ENCODE data around the gene HCRT.

Gene HCRT

DNA sequence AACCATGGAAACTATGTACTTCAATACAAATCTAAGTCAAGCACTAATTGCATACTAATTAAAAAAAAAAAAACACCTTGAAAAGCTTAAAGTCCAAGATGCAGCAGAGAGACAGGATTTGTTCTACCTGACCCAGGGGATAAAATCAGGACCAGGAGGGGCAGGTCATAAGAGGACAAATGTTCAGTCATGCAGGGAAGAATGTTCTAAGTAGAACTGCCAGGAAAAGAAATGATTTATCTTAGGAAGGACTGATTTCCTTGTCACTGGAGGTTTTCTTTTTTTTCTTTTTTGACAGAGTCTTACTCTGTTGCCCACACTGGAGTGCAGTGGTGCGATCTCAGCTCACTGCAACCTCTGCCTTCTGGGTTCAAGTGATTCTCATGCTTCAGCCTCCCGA is 18.1 kb upstream of the HCRT start:
- Histone ChIP-seq H3K4me3 (ENCODE audit: low read length) (no peak overlapping the region), H3K27ac (ENCODE audit: low read depth, low read length) (no peak overlapping the region), H3K9me2 (replicated peaks; ENCODE audit: control insufficient read depth, low read length) (no peaks in the 10 kb centered on the region), H3K9me3 (ENCODE audit: control insufficient read depth, insufficient read depth, low read length) (no peaks in the 10 kb centered on the region), H4K20me1 (ENCODE audit: control insufficient read depth, insufficient read depth, low read depth, low read length) (no peaks in the 10 kb centered on the region), H3K36me3 (ENCODE audit: control insufficient read depth, low read length) (peaks cover 43% of the 10 kb centered on the region), H3K4me1 (ENCODE audit: control insufficient read depth, low read length) (no peaks in the 10 kb centered on the region), H3K4me2 (ENCODE audit: low read length) (no peak overlapping the region), H3F3A (ENCODE audit: control insufficient read depth, insufficient read depth) (no peaks in the 10 kb centered on the region; the same call in 1 of the 2 replicates), H3K27me3 (ENCODE audit: control insufficient read depth, low read length) (no peaks in the 10 kb centered on the region), H3K79me2 (ENCODE audit: control insufficient read depth, low read length) (no peaks in the 10 kb centered on the region)
- no peak for TF ChIP-seq EZH2phosphoT487 (IDR thresholded peaks at IDR 0.05; ENCODE audit: borderline replicate concordance, low read length)
- TF ChIP-seq, protein P1, sequence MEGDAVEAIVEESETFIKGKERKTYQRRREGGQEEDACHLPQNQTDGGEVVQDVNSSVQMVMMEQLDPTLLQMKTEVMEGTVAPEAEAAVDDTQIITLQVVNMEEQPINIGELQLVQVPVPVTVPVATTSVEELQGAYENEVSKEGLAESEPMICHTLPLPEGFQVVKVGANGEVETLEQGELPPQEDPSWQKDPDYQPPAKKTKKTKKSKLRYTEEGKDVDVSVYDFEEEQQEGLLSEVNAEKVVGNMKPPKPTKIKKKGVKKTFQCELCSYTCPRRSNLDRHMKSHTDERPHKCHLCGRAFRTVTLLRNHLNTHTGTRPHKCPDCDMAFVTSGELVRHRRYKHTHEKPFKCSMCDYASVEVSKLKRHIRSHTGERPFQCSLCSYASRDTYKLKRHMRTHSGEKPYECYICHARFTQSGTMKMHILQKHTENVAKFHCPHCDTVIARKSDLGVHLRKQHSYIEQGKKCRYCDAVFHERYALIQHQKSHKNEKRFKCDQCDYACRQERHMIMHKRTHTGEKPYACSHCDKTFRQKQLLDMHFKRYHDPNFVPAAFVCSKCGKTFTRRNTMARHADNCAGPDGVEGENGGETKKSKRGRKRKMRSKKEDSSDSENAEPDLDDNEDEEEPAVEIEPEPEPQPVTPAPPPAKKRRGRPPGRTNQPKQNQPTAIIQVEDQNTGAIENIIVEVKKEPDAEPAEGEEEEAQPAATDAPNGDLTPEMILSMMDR (IDR thresholded peaks at IDR 0.05; ENCODE audit: low read depth, low read length, poor library complexity, severe bottlenecking): no peak

DNA sequence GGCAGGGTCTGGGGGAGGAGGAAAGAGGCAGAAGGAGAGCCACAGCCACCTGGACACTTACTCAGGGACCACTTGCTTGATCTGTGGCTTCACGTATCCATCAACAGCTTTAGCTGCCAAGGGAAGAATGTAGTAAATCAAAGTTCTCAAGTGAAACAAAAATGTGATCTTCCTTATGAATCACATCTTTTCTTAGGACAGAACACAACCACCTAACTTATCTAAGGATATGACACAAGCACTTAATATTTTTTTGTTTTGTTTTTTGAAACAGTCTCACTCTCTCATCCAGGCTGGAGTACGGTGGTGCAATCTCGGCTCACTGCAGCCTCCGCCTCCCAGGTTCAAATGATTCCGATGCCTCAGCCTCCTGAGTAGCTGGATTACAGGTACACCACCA is 17.4 kb upstream of the HCRT start:
- Histone ChIP-seq H3K79me2 (ENCODE audit: control insufficient read depth, low read length) (no peaks in the 10 kb centered on the region), H3K9me3 (ENCODE audit: control insufficient read depth, insufficient read depth, low read length) (no peaks in the 10 kb centered on the region), H4K20me1 (ENCODE audit: control insufficient read depth, insufficient read depth, low read depth, low read length) (no peaks in the 10 kb centered on the region), H3K9me2 (replicated peaks; ENCODE audit: control insufficient read depth, low read length) (no peaks in the 10 kb centered on the region), H3K4me3 (ENCODE audit: low read length) (no peak overlapping the region), H3K27me3 (ENCODE audit: control insufficient read depth, low read length) (no peaks in the 10 kb centered on the region), H3K4me2 (ENCODE audit: low read length) (no peak overlapping the region), H3F3A (ENCODE audit: control insufficient read depth, insufficient read depth) (no peaks in the 10 kb centered on the region; the same call in 1 of the 2 replicates), H3K27ac (ENCODE audit: low read depth, low read length) (no peak overlapping the region), H3K36me3 (ENCODE audit: control insufficient read depth, low read length) (peaks cover 43% of the 10 kb centered on the region), H3K4me1 (ENCODE audit: control insufficient read depth, low read length) (no peaks in the 10 kb centered on the region)
- TF ChIP-seq EZH2phosphoT487 (IDR thresholded peaks at IDR 0.05; ENCODE audit: borderline replicate concordance, low read length): no peak
- TF ChIP-seq, protein P1 (IDR thresholded peaks at IDR 0.05; ENCODE audit: low read depth, low read length, poor library complexity, severe bottlenecking): no peak

DNA sequence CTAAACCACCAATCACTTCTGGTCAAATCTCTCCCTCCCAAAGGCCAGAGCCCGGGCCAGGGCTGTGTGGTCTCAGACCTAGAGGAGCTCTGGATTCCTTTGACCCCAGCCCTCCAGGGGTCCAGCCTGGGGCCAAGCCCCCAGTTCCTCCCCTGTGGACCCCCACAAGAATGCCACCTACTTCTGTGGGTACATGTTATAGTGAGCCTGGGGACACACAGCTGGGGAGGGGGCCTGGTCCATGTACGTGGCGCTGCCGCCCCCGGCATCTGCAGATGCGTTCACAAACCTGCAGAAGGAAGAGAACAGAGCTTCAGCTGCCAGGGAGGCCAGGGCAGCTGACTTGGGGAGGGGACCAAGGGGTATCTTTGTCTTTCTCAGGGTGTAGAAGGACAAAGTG is 16.9 kb upstream of the HCRT start:
- no peaks in the 10 kb centered on the region for H3K27me3 ChIP-seq (ENCODE audit: control insufficient read depth, low read length)
- H3F3A ChIP-seq (ENCODE audit: control insufficient read depth, insufficient read depth): no peaks in the 10 kb centered on the region; the same call in 1 of the 2 replicates
- H3K4me1 ChIP-seq (ENCODE audit: control insufficient read depth, low read length): no peaks in the 10 kb centered on the region
- no peaks in the 10 kb centered on the region for H3K9me2 ChIP-seq (replicated peaks; ENCODE audit: control insufficient read depth, low read length)
- H3K4me2 ChIP-seq (ENCODE audit: low read length): no peak overlapping the region
- no peak overlapping the region for H3K27ac ChIP-seq (ENCODE audit: low read depth, low read length)
- H4K20me1 ChIP-seq (ENCODE audit: control insufficient read depth, insufficient read depth, low read depth, low read length): no peaks in the 10 kb centered on the region
- H3K4me3 ChIP-seq (ENCODE audit: low read length): no peak overlapping the region
- H3K9me3 ChIP-seq (ENCODE audit: control insufficient read depth, insufficient read depth, low read length): no peaks in the 10 kb centered on the region
- H3K79me2 ChIP-seq (ENCODE audit: control insufficient read depth, low read length): no peaks in the 10 kb centered on the region
- TF ChIP-seq, protein P1 (IDR thresholded peaks at IDR 0.05; ENCODE audit: low read depth, low read length, poor library complexity, severe bottlenecking): no peak
- TF ChIP-seq EZH2phosphoT487 (IDR thresholded peaks at IDR 0.05; ENCODE audit: borderline replicate concordance, low read length): no peak
- H3K36me3 ChIP-seq (ENCODE audit: control insufficient read depth, low read length): peaks cover 37% of the 10 kb centered on the region

DNA sequence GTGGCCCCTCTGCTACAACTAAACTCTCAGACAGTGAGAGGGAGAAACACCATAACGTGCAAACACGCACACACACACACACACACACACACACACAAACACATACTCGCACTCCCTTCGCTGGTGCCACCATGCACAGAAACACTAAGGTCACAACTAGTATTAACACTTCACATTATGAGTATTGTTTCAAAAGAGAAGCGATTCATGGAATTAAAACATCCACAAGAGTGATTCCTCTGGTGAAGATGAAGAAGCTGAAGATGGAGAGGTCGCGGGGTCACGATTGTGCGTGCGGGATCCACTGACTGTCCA is 16.2 kb upstream of the HCRT start:
- TF ChIP-seq, protein P1 (IDR thresholded peaks at IDR 0.05; ENCODE audit: low read depth, low read length, poor library complexity, severe bottlenecking): no peak
- no peak for TF ChIP-seq EZH2phosphoT487 (IDR thresholded peaks at IDR 0.05; ENCODE audit: borderline replicate concordance, low read length)
- no peaks in the 10 kb centered on the region for H3K9me3 ChIP-seq (ENCODE audit: control insufficient read depth, insufficient read depth, low read length)
- no peaks in the 10 kb centered on the region; the same call in 1 of the 2 replicates for H3K4me1 ChIP-seq (ENCODE audit: control insufficient read depth, low read length)
- H3K79me2 ChIP-seq (ENCODE audit: control insufficient read depth, low read length): no peaks in the 10 kb centered on the region
- no peaks in the 10 kb centered on the region for H3K9me2 ChIP-seq (replicated peaks; ENCODE audit: control insufficient read depth, low read length)
- peaks cover 34% of the 10 kb centered on the region for H3K36me3 ChIP-seq (ENCODE audit: control insufficient read depth, low read length)
- H3K27ac ChIP-seq (ENCODE audit: low read depth, low read length): no peak overlapping the region
- H3F3A ChIP-seq (ENCODE audit: control insufficient read depth, insufficient read depth): no peaks in the 10 kb centered on the region; the same call in 1 of the 2 replicates
- no peaks in the 10 kb centered on the region for H4K20me1 ChIP-seq (ENCODE audit: control insufficient read depth, insufficient read depth, low read depth, low read length)
- H3K4me2 ChIP-seq (ENCODE audit: low read length): no peak overlapping the region
- no peaks in the 10 kb centered on the region for H3K27me3 ChIP-seq (ENCODE audit: control insufficient read depth, low read length)
- H3K4me3 ChIP-seq (ENCODE audit: low read length): no peak overlapping the region

Measured in DOHH2 (cell line).